NB4 (cell line): ENCODE results near the gene MIEF1.

Source experiments
- POLR2A ChIP-seq: IDR thresholded peaks from 2 replicates; pipeline ENCODE4 v1.6.1; 2011; ENCODE audit warnings: mild to moderate bottlenecking; ENCODE audit not compliant: insufficient read length; ENCODE audit errors: extremely low read depth
- TF ChIP-seq, protein P1 (sequence below): IDR thresholded peaks from one replicate; pipeline ENCODE4 v1.5.1; 2012; ENCODE audit warnings: low read depth, low read length
- TF ChIP-seq, protein P2 (sequence below): IDR thresholded peaks from 2 replicates; pipeline ENCODE4 v1.6.1; 2011; ENCODE audit warnings: low read depth, low read length

DNA sequence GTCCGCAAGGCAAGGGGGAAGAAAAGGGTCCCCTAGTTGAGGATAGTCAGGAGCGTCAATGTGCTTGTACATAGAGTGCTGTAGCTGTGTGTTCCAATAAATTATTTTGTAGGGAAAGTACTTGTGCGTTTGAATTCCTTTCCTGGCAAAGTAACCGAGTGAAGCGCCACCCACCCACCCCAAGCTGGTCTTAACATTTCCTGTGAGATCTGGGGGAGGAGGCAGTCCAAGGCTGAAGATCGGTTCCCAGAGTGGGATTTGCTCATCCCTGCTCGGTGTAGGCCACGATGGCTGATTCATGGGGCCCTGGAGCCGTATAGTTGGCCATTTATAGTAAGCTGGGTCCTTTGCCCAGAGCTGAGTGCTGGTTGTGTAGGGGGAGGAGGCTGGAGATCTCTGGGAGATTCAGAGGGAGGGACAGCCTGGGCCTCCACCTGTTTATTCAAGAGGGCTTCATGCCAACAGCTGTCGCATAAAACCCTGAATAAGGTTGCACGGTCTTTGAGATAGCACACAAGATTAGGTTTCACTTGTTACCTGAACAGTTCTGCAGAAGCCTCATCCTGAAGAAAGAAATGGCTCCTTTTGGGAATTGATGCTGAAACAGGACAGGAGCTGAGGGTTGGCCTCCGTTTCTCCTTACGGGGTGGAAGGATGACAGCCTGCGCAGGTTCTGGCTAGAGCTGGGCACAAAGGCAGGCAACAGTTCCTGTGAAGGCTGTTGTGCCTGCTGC, 20.6 kb downstream of the MIEF1 start:
- TF ChIP-seq, protein P1, sequence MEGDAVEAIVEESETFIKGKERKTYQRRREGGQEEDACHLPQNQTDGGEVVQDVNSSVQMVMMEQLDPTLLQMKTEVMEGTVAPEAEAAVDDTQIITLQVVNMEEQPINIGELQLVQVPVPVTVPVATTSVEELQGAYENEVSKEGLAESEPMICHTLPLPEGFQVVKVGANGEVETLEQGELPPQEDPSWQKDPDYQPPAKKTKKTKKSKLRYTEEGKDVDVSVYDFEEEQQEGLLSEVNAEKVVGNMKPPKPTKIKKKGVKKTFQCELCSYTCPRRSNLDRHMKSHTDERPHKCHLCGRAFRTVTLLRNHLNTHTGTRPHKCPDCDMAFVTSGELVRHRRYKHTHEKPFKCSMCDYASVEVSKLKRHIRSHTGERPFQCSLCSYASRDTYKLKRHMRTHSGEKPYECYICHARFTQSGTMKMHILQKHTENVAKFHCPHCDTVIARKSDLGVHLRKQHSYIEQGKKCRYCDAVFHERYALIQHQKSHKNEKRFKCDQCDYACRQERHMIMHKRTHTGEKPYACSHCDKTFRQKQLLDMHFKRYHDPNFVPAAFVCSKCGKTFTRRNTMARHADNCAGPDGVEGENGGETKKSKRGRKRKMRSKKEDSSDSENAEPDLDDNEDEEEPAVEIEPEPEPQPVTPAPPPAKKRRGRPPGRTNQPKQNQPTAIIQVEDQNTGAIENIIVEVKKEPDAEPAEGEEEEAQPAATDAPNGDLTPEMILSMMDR: no peak
- TF ChIP-seq, protein P2, sequence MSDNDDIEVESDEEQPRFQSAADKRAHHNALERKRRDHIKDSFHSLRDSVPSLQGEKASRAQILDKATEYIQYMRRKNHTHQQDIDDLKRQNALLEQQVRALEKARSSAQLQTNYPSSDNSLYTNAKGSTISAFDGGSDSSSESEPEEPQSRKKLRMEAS: no peak
- TF ChIP-seq POLR2A: peak; percentile 16
